ENCODE results near the gene INSC. TPM values are rescaled to one million over a fixed set of nuclear protein-coding genes. Genes with fewer than 3 reads are reported as not detected.

The INSC gene
- total RNA-seq, 1 experiment from 2014 or later, result 1.0 TPM

GRCh38 chr11:15227011-15227410 lies 112.3 kb downstream of the INSC start:
- no peaks in the 10 kb centered on the region for H3K27me3 ChIP-seq (replicated peaks; ENCODE audit: insufficient read depth, low read depth, low read length, poor library complexity)
- DNase-seq (ENCODE audit: low spot score), result no peak
- POLR2A ChIA-PET (ENCODE audit: low non-redundant PET), result no interaction called here
- CTCF ChIA-PET, result no interaction called here
- H3K9me3 ChIP-seq (ENCODE audit: low read depth, low read length, poor library complexity, severe bottlenecking), result no peaks in the 10 kb centered on the region
- no peak for TF ChIP-seq CTCF (conservative IDR thresholded peaks at IDR 0.05; ENCODE audit: low read depth, low read length)
- TF ChIP-seq EZH2 (IDR thresholded peaks at IDR 0.05; ENCODE audit: borderline replicate concordance, low read depth, low read length, poor library complexity, severe bottlenecking), result no peak
- no TSS peak for BruUV-seq (replicated peaks)
- intact Hi-C loops (cut with micrococcal nuclease; ENCODE audit: unreplicated experiment), result no loop called here
- H3K4me3 ChIP-seq (ENCODE audit: low read depth, low read length, poor library complexity, severe bottlenecking), result no peak overlapping the region
- H3K4me1 ChIP-seq (ENCODE audit: insufficient read depth, low read length, poor library complexity, severe bottlenecking), result no peaks in the 10 kb centered on the region
- no peak overlapping the region for H3K27ac ChIP-seq (ENCODE audit: low read depth, low read length, poor library complexity, severe bottlenecking)
- H3K36me3 ChIP-seq (ENCODE audit: insufficient read depth, low read length, poor library complexity, severe bottlenecking), result no peaks in the 10 kb centered on the region

- Histone ChIP-seq H3K27me3 (replicated peaks; ENCODE audit: insufficient read depth, low read depth, low read length, poor library complexity) (no peaks in the 10 kb centered on the region), H3K27ac (ENCODE audit: low read depth, low read length, poor library complexity, severe bottlenecking) (no peak overlapping the region), H3K4me1 (ENCODE audit: insufficient read depth, low read length, poor library complexity, severe bottlenecking) (no peaks in the 10 kb centered on the region), H3K36me3 (ENCODE audit: insufficient read depth, low read length, poor library complexity, severe bottlenecking) (no peaks in the 10 kb centered on the region), H3K4me3 (ENCODE audit: low read depth, low read length, poor library complexity, severe bottlenecking) (no peak overlapping the region), H3K9me3 (ENCODE audit: low read depth, low read length, poor library complexity, severe bottlenecking) (no peaks in the 10 kb centered on the region)
- ChIA-PET CTCF (no interaction called here), POLR2A (ENCODE audit: low non-redundant PET) (no interaction called here)
- intact Hi-C loops (cut with micrococcal nuclease; ENCODE audit: unreplicated experiment), result no loop called here
- BruUV-seq (replicated peaks), result no TSS peak
- no peak for DNase-seq (ENCODE audit: low spot score)
- TF ChIP-seq EZH2 (IDR thresholded peaks at IDR 0.05; ENCODE audit: borderline replicate concordance, low read depth, low read length, poor library complexity, severe bottlenecking) (no peak), CTCF (conservative IDR thresholded peaks at IDR 0.05; ENCODE audit: low read depth, low read length) (no peak)
These were observed 113.7 kb downstream of the INSC start for GRCh38 chr11:15228331-15228849.

GRCh38 chr11:15229069-15229468 lies 114.3 kb downstream of the INSC start:
- POLR2A ChIA-PET (ENCODE audit: low non-redundant PET), result interaction anchor here (0.6 kb wide), 1 partner anchor 33 kb away, joined by 3 read pairs; no protein-coding TSS in a partner anchor
- CTCF ChIA-PET, result no interaction called here
- intact Hi-C loops (cut with micrococcal nuclease; ENCODE audit: unreplicated experiment), result no loop called here

More at GRCh38 chr11:15229069-15229468, 114.3 kb downstream of the INSC start:
- no peak for DNase-seq (ENCODE audit: low spot score)
- no peaks in the 10 kb centered on the region for H3K9me3 ChIP-seq (ENCODE audit: low read depth, low read length, poor library complexity, severe bottlenecking)
- H3K27me3 ChIP-seq (replicated peaks; ENCODE audit: insufficient read depth, low read depth, low read length, poor library complexity), result no peaks in the 10 kb centered on the region
- no peak overlapping the region for H3K27ac ChIP-seq (ENCODE audit: low read depth, low read length, poor library complexity, severe bottlenecking)
- H3K4me3 ChIP-seq (ENCODE audit: low read depth, low read length, poor library complexity, severe bottlenecking), result no peak overlapping the region
- BruUV-seq (replicated peaks), result no TSS peak
- TF ChIP-seq CTCF (conservative IDR thresholded peaks at IDR 0.05; ENCODE audit: low read depth, low read length), result no peak
- TF ChIP-seq EZH2 (IDR thresholded peaks at IDR 0.05; ENCODE audit: borderline replicate concordance, low read depth, low read length, poor library complexity, severe bottlenecking), result no peak
- peaks cover 6% of the 10 kb centered on the region for H3K4me1 ChIP-seq (ENCODE audit: insufficient read depth, low read length, poor library complexity, severe bottlenecking)
- no peaks in the 10 kb centered on the region for H3K36me3 ChIP-seq (ENCODE audit: insufficient read depth, low read length, poor library complexity, severe bottlenecking)

Measured in A673 (cell line).